DND-41 (cell line): ENCODE results near the gene EFCAB11.

Source experiments
- CTCF ChIP-seq: IDR thresholded peaks from 2 replicates; pipeline ENCODE4 v1.5.1; 2012; ENCODE audit warnings: borderline replicate concordance, low read length, moderate library complexity, mild to moderate bottlenecking; ENCODE audit not compliant: poor library complexity, severe bottlenecking; ENCODE audit errors: extremely low read depth
- EZH2 ChIP-seq: IDR thresholded peaks from 3 replicates; pipeline ENCODE4 v1.6.1; 2012; ENCODE audit warnings: borderline replicate concordance, low read depth, mild to moderate bottlenecking, moderate library complexity, low read length, inconsistent platforms; ENCODE audit not compliant: severe bottlenecking

DNA sequence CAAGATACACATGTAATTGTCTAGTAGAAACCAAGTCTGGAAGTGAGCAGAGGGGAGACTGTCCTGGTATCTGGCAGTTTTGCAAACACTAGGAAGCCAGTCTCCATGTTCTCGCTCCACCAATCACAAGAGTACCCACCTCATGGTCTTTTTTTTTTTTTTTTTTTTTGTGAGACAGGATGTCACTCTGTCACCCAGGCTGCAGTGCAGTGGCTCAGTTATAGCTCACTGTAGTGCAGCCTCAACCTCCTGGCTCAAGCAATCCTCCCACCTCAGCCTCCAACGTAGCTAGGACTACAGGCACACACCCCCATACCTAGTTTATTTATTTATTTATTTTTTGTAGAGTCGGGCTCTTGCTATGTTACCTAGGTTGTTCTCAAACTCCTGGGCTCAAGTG lies 189.2 kb downstream of the EFCAB11 start:
- TF ChIP-seq CTCF (no peak), EZH2 (no peak)
